Measurements from ENCODE around the gene SSB. TPM values are rescaled to one million over a fixed set of nuclear protein-coding genes. Genes with fewer than 3 reads are reported as not detected.

Gene SSB
- polyA plus RNA-seq, 4 donors: 129 to 230 (median 191) TPM

Other genes starting within 250 kb of the SSB start
- 10 to 100 TPM; 12.1 to 47.7 (median 35.8) TPM for gene FASTKD1, start 225.0 kb upstream of the SSB start, polyA plus RNA-seq (ENCODE audit: insufficient read length in 4 of 4)
- gene PPIG, start 214.5 kb upstream of the SSB start, polyA plus RNA-seq (ENCODE audit: insufficient read length in 4 of 4): 100 to 1,000 TPM in 1 of 4 donors, 10 to 100 TPM in 3; 71.3 to 108 (median 92.1) TPM
- 1 to 10 TPM in 3 of 4 donors, under 1 TPM in 1; 0.94 to 3.4 (median 2.5) TPM for gene CFAP210, start 104.5 kb upstream of the SSB start, polyA plus RNA-seq (ENCODE audit: insufficient read length in 4 of 4)
- 10 to 100 TPM in 3 of 4 donors, 1 to 10 TPM in 1; 9.6 to 18.5 (median 13.2) TPM for gene PHOSPHO2, start 104.4 kb upstream of the SSB start, polyA plus RNA-seq (ENCODE audit: insufficient read length in 4 of 4)
- 10 to 100 TPM; 20.0 to 39.2 (median 33.1) TPM for gene KLHL23, start 65.0 kb upstream of the SSB start, polyA plus RNA-seq (ENCODE audit: insufficient read length in 4 of 4)
- 10 to 100 TPM; 37.3 to 60.3 (median 46.5) TPM for gene METTL5, start 26.0 kb downstream of the SSB start, polyA plus RNA-seq (ENCODE audit: insufficient read length in 4 of 4)
- 10 to 100 TPM; 39.4 to 44.2 (median 40.9) TPM for gene UBR3, start 28.6 kb downstream of the SSB start, polyA plus RNA-seq (ENCODE audit: insufficient read length in 4 of 4)